Left hindlimb (tissue), 1 donor: ENCODE measurements around the gene STAG2.
"Not testable (repeated sequence)": the region's sequence is repeated elsewhere in the genome, so short reads cannot be mapped to it uniquely, and the experiment has no call there.

Source experiments
- DNase-seq: peaks from one replicate; pipeline ENCODE4 v3.0.0-alpha.2; 2018

The STAG2 gene

GRCh38 chrX:123961268-123962005, at the start of gene STAG2:
Gene STAG2 (plus strand): TSS chrX:123961706. CDS start chrX:124022628, 60,922 bp downstream.
- peak; percentile 92 for DNase-seq

GRCh38 chrX:123917069-123917468, 44.4 kb upstream of the STAG2 start:
- no peak for DNase-seq

- DNase-seq, result no peak
These were observed 43.3 kb upstream of the STAG2 start for GRCh38 chrX:123918106-123918721.

GRCh38 chrX:123920105-123920785, 41.3 kb upstream of the STAG2 start:
- no peak for DNase-seq

GRCh38 chrX:123923211-123923610, 38.3 kb upstream of the STAG2 start:
- no peak for DNase-seq

- no peak for DNase-seq
These were observed 37.3 kb upstream of the STAG2 start for GRCh38 chrX:123924186-123924585.

- no peak for DNase-seq
These were observed 33.7 kb upstream of the STAG2 start for GRCh38 chrX:123927845-123928244.

GRCh38 chrX:123932055-123932454, 29.5 kb upstream of the STAG2 start:
- DNase-seq, result not testable (repeated sequence)

- DNase-seq, result no peak
These were observed 18.4 kb upstream of the STAG2 start for GRCh38 chrX:123943074-123943473.

GRCh38 chrX:123943488-123943887, 18.0 kb upstream of the STAG2 start:
- DNase-seq, result no peak

- DNase-seq, result no peak
These were observed 11.7 kb upstream of the STAG2 start for GRCh38 chrX:123949846-123950245.

GRCh38 chrX:123959281-123960063, 2.0 kb upstream of the STAG2 start:
- peak; percentile 41 for DNase-seq

GRCh38 chrX:123960956-123961267, 594 bp upstream of the STAG2 start:
- DNase-seq, result no peak

- DNase-seq, result no peak
These were observed 531 bp downstream of the STAG2 start for GRCh38 chrX:123962006-123962467.

GRCh38 chrX:123962794-123963373, 1.4 kb downstream of the STAG2 start:
- DNase-seq, result peak; percentile 95

GRCh38 chrX:123964156-123964834, 2.8 kb downstream of the STAG2 start:
- DNase-seq, result no peak

GRCh38 chrX:123965712-123966111, 4.2 kb downstream of the STAG2 start:
- no peak for DNase-seq

- no peak for DNase-seq
These were observed 6.0 kb downstream of the STAG2 start for GRCh38 chrX:123967497-123967896.

- DNase-seq, result no peak
These were observed 7.0 kb downstream of the STAG2 start for GRCh38 chrX:123968383-123969050.

- DNase-seq, result no peak
These were observed 10.5 kb downstream of the STAG2 start for GRCh38 chrX:123971982-123972381.

GRCh38 chrX:123973921-123974320, 12.4 kb downstream of the STAG2 start:
- no peak for DNase-seq

- no peak for DNase-seq
These were observed 13.7 kb downstream of the STAG2 start for GRCh38 chrX:123975180-123975579.
